ENCODE data around the gene IER5L.

- TF ChIP-seq CTCF (IDR thresholded peaks at IDR 0.05 in 8 of 11, conservative IDR thresholded peaks at IDR 0.05 in 3 of 11): no peak
- no peak for TF ChIP-seq POLR2A (IDR thresholded peaks at IDR 0.05)
Observed at GRCh38 chr9:129149442-129149841, 28.6 kb downstream of the IER5L start.
